Ishikawa (cell line): ENCODE measurements around the gene RRM2.

ENCODE experiments used
- CEBPB ChIP-seq: IDR thresholded peaks from 2 replicates; pipeline ENCODE4 v1.6.1; 2012
- CREB1 ChIP-seq: IDR thresholded peaks from 2 replicates; pipeline ENCODE4 v1.6.1; 2012; ENCODE audit warnings: low read depth
- EGR1 ChIP-seq: IDR thresholded peaks from 2 replicates; pipeline ENCODE4 v1.6.1; 2012
- EP300 ChIP-seq: IDR thresholded peaks from 2 replicates; pipeline ENCODE4 v1.6.1; 2012; ENCODE audit warnings: borderline replicate concordance
- FOXM1 ChIP-seq: IDR thresholded peaks from 2 replicates; pipeline ENCODE4 v1.6.1; 2012; ENCODE audit warnings: low read depth, borderline replicate concordance
- NFIC ChIP-seq: IDR thresholded peaks from 2 replicates; pipeline ENCODE4 v1.6.1; 2012
- RAD21 ChIP-seq: IDR thresholded peaks from 2 replicates; pipeline ENCODE4 v1.6.1; 2012; ENCODE audit warnings: low read depth
- REST ChIP-seq: IDR thresholded peaks from 2 replicates; pipeline ENCODE4 v1.6.1; 2012; ENCODE audit warnings: low read depth, mild to moderate bottlenecking
- TAF1 ChIP-seq: IDR thresholded peaks from 2 replicates; pipeline ENCODE4 v1.6.1; 2012; ENCODE audit warnings: low read depth, mild to moderate bottlenecking
- TCF12 ChIP-seq: IDR thresholded peaks from 2 replicates; pipeline ENCODE4 v1.6.1; 2012; ENCODE audit warnings: low read depth
- TEAD4 ChIP-seq: IDR thresholded peaks from 2 replicates; pipeline ENCODE4 v1.6.1; 2012
- YY1 ChIP-seq: IDR thresholded peaks from 2 replicates; pipeline ENCODE4 v1.6.1; 2012; ENCODE audit warnings: low read depth
- ZBTB7A ChIP-seq: IDR thresholded peaks from 2 replicates; pipeline ENCODE4 v1.6.1; 2012; ENCODE audit warnings: low read depth
- TF ChIP-seq, protein P1 (sequence below): IDR thresholded peaks from 2 replicates; pipeline ENCODE4 v1.6.1; 2012
- TF ChIP-seq, protein P2 (sequence below): IDR thresholded peaks from 2 replicates; pipeline ENCODE4 v1.6.1; 2012

Gene RRM2

GRCh38 chr2:10169053-10169578 lies 46.6 kb downstream of the RRM2 start:
- TF ChIP-seq EGR1 (no peak), TAF1 (no peak), CREB1 (no peak), NFIC (no peak), ZBTB7A (no peak), EP300 (no peak)

DNA sequence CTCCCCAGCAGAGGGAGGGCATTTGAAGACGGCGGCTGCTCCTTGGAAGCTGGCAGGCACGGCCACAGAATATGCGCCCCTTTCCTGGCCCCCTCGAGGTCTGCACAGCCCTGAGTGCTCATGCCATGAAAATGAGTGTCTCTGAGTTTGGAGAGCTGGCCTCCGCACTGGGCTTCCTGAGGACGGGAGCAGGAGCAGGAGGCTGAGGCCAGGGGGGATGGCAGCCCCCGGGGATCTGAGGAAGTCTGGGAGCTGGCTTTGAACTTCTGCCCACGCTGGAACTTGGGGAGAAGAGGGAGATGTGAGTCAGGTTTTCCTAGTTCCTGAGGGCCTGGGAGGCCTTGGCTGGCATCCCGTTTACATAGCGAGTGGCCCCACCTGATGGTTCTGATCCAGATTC lies 47.0 kb downstream of the RRM2 start:
- TF ChIP-seq TAF1 (no peak), NFIC (no peak), TEAD4 (no peak), EGR1 (no peak), CREB1 (no peak), RAD21 (no peak), YY1 (no peak)
- TF ChIP-seq, protein P1, sequence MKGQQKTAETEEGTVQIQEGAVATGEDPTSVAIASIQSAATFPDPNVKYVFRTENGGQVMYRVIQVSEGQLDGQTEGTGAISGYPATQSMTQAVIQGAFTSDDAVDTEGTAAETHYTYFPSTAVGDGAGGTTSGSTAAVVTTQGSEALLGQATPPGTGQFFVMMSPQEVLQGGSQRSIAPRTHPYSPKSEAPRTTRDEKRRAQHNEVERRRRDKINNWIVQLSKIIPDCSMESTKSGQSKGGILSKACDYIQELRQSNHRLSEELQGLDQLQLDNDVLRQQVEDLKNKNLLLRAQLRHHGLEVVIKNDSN = no peak

DNA sequence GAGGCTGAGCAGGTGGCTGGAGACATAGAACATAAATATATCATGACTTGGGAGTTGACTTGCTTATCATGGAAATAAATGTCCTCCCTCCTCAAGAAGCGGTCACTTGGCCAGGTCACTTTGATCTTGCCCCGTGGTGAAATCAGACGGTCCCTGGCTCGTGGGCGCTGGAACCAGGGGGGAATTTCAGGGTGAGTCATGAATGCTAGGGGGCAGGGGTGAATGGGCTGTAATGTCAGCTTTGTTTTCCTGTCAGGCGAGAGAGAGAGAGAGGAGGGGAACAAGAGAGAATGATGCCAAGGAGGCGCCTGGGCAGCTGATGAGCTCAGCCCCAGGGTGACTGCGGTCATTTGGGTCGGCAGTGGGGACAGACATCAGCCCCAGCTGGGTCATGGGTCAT lies 47.7 kb downstream of the RRM2 start:
- no peak for TF ChIP-seq FOXM1
- no peak for TF ChIP-seq TEAD4
- TF ChIP-seq CEBPB = no peak
- TF ChIP-seq RAD21 = no peak
- TF ChIP-seq, protein P1 = no peak
- no peak for TF ChIP-seq NFIC
- no peak for TF ChIP-seq CREB1
- TF ChIP-seq TCF12 = no peak
- TF ChIP-seq YY1 = no peak
- no peak for TF ChIP-seq TAF1
- TF ChIP-seq REST = no peak
- TF ChIP-seq EP300 = no peak
- no peak for TF ChIP-seq EGR1
- TF ChIP-seq ZBTB7A = no peak
- TF ChIP-seq, protein P2, sequence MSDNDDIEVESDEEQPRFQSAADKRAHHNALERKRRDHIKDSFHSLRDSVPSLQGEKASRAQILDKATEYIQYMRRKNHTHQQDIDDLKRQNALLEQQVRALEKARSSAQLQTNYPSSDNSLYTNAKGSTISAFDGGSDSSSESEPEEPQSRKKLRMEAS = no peak

DNA sequence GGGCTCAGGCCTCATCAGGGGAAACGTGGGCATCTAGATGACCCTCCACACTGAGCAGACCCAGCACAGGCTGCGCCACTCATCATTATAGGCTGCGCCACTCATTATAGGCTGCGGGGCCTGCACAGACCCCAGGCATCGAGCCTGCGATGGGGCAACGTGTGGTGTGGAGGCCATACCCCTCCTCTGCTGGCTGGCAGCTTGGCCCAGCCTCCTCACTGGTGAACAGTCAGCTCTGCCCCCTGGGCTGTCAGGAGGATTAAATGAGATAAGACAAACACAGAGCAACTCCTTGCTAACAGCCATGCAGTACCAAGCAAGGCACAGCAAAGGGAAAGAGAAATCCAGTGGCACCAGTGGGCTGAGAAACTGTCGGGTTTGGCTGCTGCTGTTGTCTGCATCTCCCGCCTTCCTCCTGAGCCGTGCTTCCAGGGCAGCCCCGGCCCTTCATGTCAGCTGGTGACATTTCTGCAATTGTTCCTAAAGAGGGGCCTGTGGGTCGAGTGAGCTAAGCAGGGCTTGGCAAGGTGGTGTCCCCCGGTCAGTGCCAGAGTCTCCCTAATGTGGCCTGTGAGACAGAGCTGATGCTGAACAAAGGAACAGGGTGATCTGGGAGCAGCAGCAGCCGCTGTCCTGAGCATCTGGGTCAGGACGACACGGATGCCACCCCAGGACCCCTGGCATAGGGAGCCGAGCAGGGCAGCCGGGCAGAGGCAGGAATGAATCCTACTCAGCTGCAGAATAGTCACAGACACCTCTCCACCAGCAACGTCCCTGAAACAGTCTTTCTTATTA lies 48.7 kb downstream of the RRM2 start:
- TF ChIP-seq FOXM1 = no peak
- no peak for TF ChIP-seq CREB1
- TF ChIP-seq CEBPB = no peak
- TF ChIP-seq REST = no peak
- TF ChIP-seq, protein P2 = no peak
- TF ChIP-seq EGR1 = no peak
- no peak for TF ChIP-seq TEAD4
- TF ChIP-seq ZBTB7A = no peak
- no peak for TF ChIP-seq TAF1
- TF ChIP-seq TCF12 = no peak
- TF ChIP-seq EP300 = no peak
- TF ChIP-seq NFIC = no peak
- TF ChIP-seq, protein P1 = no peak
- TF ChIP-seq YY1 = no peak
- TF ChIP-seq RAD21 = no peak

GRCh38 chr2:10172033-10172871 lies 49.7 kb downstream of the RRM2 start:
- TF ChIP-seq TEAD4 (no peak), ZBTB7A (no peak), EGR1 (no peak)
